Endometrium (tissue), 2 donors: ENCODE results near the gene TEPSIN.

Source experiments
- FAIRE-seq: peaks from 2 replicates; lab custom pipeline; 2012; peaks lifted over from hg19 to GRCh38; lab: Jason Lieb, UNC
- donor health status: control.
- donor health status: control.

TEPSIN gene

DNA sequence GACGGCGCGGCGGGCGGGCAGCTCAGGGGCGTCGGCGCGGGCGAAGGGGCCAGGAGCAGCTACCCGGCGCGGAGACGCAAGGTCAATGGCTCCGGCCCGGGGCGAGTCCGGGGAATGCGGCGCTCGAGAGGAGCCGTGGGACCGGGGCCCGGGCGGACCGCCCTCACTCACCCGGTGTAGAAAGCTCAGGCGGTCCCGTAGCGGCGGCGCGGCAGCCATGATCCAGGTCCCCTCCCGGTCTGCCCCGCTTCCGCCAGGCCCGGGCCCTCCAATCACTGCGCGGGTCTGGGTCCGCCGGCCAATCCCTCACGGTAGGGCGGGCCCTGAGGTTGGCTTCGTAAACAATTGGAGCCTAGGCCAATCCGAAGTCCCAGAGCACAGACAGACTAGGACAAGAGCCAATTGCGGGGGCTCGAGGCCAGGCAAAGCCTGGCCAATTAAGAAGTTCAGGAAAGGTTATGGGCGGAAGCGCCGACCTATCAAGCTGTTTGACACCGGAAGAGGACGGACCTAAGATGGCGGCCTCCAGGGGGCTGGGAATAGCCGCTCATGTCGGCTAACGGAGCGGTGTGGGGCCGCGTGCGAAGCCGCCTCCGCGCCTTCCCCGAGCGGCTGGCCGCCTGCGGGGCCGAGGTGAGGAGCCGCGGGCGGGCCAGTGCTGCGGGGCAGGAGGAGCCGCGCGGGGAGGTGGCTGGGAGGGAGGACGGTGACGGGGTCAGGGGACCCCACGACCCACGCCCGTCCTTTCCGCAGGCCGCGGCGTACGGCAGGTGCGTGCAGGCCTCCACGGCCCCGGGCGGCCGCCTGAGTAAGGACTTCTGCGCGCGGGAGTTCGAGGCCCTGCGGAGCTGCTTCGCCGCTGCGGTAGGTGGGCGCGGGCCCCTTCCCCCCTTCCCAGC, at the start of gene TEPSIN, which contains the start of gene NDUFAF8:
TSS of gene TEPSIN (minus strand) at position 241 of the 899 bp plus-strand sequence. CDS start at position 219, 22 bp downstream.
TSS of gene NDUFAF8 (plus strand) at position 504 of the 899 bp plus-strand sequence. CDS start at position 550, 46 bp downstream.
- FAIRE-seq = peak; percentile 100

- FAIRE-seq = no peak
These were observed 49.0 kb upstream of the TEPSIN start for GRCh38 chr17:81287741-81288430.

- no peak for FAIRE-seq
These were observed 48.3 kb upstream of the TEPSIN start for GRCh38 chr17:81287152-81287551.

DNA sequence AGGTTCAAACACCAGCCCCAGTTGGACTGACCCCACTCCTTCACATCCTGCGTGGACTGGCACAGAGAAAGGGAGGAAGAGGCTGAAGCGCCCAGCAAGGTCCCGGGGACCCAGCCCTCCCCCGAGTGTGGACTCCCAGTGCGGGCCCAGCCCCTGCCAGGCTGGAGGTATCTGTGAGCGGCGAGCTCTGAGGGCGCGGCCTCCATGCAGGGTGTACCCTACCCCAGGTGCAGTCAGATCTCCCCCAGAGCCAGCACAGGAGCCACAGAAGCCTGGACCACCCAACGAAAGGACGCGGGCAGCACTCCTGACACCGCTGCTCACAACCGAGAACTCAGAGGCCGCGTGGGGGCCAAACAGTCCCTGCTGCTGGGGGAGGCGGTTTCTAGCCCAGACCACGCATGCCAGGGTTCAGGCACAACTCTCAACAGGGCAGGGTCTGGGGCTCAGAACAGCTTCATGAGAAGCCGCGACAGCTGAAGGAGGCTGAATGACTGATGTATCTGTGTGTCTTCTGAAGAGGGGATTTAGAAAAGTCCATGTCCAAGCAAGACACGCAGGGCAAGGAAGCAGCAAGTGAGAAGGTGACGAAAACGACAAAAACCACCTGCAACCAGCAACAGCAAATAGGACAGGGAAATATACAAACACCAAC, 47.8 kb upstream of the TEPSIN start:
- no peak for FAIRE-seq

- FAIRE-seq = no peak
These were observed 47.0 kb upstream of the TEPSIN start for GRCh38 chr17:81285894-81286293.

GRCh38 chr17:81285179-81285878, 46.5 kb upstream of the TEPSIN start:
- FAIRE-seq = no peak

GRCh38 chr17:81282876-81283275, 44.0 kb upstream of the TEPSIN start:
- no peak for FAIRE-seq

DNA sequence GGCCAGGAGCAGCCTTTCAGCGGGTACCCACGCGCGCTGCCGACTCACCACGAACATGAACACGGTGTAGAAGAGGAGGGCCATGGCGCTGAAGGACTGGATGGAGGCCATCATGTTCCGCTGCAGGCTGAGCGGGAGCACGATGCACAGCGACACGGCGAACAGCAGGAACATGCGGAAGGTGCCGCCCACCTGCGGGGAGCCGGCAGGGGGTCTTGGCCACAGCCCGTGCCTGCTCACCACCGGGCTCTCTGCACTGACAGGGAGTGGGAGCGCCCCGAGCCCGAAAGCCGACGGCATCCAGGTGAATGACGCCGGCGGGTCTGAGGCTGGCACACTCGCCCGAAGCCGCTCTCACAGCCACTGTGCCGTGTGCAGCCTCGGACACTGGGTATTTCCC, 43.3 kb upstream of the TEPSIN start:
- FAIRE-seq = no peak

DNA sequence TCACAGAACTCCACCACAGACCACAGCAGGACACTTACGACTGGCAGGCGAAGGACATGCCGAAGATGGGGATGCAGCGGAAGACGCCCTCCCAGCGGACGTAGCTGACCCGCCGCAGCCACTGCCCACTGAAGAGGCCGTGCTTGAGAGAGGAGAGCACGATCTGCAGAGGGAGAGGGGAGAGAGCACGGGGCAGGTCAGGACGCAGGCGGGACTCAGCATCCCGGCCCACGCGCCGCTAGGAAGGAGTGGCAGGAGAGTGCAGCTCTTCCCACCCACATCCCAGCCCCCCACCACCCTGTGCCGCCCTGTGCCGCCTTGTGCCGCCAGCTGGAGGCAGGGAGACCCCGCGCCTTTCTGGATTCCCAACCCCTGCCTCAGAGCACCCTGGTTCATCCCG, 41.7 kb upstream of the TEPSIN start:
- FAIRE-seq = no peak

DNA sequence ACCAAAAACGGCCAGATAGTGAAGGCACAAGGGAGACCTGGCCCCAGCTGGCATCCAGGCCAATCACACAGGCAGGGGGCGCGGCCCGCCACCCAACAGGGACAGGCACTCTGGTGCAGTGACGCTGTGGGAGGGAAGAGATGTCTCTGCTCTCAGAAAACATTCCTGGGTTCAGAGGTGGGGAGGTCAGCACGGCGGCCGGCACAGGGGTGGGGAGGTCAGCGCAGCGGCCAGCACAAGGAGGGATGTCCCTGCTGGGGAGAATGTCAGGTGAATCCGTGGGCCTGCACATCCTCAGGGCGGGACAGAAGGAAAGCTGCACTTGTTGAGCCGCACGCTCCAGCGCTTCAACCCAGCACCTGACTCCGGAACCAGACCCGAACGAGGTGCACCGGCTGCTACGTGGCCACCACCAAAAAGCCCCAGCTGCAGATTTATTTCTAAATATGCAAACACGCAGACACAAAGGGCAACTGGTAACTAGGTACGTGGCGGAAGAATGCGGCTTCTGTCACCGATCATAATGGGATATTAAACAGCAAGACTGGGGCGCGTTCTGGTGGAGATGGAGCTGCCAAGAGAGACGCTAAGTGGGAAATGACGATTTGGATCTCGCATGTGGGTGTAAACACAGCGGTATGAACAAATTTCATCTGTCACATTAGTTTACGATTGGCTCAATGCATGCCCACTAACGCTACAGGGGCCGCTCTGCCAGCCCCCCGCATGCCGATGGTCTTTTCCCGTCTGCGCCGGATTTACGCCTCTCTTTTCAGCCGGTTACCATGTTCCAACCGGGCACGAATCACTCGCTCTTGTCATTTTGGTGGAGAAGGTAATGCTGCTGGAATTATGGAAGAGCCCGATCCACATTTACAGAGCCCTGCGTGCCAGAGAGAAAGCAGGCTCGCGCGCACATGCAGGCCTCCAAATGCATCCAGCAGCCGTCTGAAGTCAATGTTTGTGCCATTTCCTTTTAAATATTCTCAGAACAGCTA, 40.7 kb upstream of the TEPSIN start:
- no peak for FAIRE-seq

GRCh38 chr17:81278831-81279230, 40.0 kb upstream of the TEPSIN start:
- FAIRE-seq = no peak

DNA sequence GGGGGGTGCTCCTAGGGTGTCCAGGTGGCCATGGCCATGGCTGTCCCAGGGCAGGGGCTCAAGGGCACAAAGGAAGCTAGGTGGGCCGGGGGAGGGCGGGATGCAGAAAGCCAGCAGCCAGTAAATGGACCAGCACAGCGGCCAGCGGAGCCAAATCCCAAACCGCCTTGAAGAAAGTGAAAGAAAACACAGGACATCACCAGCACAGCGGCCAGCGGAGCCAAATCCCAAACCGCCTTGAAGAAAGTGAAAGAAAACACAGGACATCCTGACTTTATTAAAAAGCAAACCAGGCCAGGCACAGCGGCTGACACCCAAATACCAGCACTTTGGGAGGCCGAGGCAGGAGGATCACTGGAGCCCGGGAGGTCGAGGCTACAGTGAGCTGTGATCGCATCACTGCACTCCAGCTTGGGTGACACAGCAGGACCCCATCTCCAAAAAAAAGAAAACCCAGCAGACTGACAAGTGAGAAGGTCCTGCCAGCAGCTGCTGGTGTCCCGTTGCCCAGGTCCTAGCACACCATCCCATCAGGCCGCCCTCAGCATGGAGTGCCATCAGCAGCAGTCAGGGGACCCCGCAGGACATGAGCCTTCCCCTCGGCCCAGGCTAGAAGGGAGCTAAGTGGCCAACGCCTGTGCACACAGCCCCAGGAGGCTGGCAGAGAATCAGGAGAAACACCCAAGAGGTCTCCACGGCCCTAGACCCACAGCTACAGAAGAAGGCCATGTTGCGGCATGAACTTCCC, 39.3 kb upstream of the TEPSIN start:
- FAIRE-seq = no peak

DNA sequence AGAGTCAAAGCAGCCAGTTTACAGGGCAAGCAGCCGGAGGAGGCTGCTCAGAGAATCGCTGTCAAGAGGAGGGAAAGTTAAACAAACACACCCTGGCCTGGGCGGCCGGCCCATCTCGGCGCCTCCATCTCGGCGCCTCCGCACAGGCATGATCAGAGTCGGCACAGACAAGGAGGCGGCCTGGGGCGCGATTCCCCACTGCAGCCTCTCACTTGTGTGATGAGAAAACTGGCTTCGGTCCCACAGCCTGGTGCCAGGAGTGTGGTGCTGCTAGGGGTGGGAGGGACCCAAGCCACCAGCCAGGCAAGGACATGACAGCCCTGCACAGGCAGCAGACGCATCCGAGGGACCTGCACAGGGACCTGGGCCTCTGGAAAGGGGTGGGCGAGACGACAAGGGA, 38.6 kb upstream of the TEPSIN start:
- FAIRE-seq = no peak

GRCh38 chr17:81276781-81277180, 37.9 kb upstream of the TEPSIN start:
- no peak for FAIRE-seq

DNA sequence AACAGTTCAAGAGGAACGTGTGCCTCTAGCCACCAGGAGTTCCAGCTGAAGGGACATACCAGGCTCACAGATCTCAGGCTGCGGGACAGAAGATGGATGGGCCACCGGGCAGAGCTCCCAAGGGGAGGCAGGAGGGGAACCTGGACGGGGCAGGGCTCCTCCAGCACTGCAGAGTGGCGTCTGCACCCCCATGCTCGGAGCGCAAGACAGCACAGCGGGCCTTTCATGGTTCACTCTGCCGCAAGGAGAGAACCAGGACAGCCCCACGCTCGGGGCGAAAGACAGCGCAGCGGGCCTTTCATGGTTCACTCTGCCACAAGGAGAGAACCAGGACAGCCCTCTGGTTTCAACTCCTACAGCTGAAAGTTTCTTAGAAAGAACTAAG, 35.6 kb upstream of the TEPSIN start:
- FAIRE-seq = no peak

GRCh38 chr17:81273698-81274470, 35.0 kb upstream of the TEPSIN start:
- FAIRE-seq = no peak

DNA sequence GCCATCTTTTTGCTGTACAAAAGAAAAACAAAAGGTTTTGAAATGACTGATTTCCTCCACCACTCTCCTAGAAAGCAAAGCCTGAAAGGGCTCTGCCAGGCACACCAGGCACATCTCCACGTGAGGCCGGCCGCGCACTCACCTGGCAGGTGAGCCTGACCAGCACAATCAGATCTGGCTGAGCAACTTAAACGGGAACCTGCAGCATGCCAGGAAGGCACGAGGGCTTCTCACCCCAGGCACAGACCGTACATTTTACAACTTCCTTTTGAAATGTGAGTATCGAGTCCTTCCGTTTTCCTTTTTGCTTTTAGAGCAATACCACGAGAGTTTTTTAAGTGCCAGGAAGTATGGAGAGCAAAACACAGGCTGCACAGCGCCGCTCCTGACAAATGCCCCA, 33.8 kb upstream of the TEPSIN start:
- FAIRE-seq = no peak

- FAIRE-seq = no peak
These were observed 32.4 kb upstream of the TEPSIN start for GRCh38 chr17:81271226-81271625.

DNA sequence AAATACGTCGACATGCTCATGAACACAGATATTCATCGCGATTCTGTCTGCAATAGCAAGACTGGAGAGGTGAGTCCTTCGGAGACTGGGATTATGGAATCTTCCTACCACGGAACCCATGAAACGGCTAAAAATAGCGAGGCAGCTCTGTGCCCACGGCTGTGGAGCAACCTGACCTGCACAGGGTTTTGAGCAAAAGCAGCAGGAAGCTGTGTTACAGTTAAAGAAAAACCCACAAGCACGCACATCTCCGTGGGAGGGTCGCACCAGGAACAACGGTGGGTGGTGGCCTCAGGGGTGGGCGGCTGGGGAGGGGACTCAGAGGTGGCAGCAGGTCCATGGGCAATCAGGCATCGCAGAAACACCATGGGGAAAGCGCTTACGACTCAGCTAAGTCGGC, 31.4 kb upstream of the TEPSIN start:
- no peak for FAIRE-seq
